ENCODE results near the gene SUSD4.

Gene SUSD4, protein sequence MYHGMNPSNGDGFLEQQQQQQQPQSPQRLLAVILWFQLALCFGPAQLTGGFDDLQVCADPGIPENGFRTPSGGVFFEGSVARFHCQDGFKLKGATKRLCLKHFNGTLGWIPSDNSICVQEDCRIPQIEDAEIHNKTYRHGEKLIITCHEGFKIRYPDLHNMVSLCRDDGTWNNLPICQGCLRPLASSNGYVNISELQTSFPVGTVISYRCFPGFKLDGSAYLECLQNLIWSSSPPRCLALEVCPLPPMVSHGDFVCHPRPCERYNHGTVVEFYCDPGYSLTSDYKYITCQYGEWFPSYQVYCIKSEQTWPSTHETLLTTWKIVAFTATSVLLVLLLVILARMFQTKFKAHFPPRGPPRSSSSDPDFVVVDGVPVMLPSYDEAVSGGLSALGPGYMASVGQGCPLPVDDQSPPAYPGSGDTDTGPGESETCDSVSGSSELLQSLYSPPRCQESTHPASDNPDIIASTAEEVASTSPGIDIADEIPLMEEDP

DNA sequence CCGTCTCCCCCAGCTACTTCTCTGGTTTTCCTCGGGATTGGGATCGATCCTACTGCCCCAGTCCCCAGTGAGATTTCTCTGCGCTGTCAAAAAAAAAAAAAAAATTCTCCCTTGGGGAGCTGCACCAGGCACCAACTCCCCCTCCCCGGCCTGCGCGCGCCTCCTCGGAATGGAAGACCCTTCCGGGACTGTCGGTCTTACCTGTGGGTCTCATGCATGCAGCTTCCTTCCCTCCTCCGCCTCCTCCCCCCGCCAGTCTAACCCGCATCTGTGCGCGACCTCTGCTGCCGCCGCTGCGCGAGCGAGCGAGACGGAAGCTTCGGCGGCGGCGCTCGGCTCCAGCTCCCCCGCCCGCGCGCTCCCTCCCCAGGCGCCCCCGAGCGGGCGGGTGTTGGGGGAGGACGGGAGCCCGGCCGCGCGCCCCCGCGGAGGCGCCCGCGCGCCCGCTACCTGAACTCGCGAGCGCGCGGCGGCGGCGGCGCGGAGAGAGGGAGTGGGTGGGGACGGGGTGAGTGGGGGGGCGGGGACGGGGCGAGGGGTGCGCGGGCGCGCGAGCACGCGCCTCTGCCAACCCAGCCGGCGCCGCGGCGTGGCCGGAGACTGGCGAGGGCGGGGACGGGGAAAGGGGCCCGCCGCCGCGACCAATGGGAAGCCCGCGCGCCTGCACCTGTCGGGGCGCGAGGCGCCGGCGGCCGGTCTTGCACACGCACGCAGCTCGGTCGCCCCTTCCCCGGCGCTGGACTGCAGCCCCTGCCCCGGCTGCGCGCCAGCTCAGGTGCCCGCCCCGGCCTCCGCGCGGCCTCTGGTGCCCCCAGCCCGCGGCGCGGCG, at the start of gene SUSD4:
Gene SUSD4 (minus strand): TSS at position 321 of the 829 bp plus-strand sequence. CDS start 751 bp downstream, outside the sequence.
- TF ChIP-seq, protein P1, sequence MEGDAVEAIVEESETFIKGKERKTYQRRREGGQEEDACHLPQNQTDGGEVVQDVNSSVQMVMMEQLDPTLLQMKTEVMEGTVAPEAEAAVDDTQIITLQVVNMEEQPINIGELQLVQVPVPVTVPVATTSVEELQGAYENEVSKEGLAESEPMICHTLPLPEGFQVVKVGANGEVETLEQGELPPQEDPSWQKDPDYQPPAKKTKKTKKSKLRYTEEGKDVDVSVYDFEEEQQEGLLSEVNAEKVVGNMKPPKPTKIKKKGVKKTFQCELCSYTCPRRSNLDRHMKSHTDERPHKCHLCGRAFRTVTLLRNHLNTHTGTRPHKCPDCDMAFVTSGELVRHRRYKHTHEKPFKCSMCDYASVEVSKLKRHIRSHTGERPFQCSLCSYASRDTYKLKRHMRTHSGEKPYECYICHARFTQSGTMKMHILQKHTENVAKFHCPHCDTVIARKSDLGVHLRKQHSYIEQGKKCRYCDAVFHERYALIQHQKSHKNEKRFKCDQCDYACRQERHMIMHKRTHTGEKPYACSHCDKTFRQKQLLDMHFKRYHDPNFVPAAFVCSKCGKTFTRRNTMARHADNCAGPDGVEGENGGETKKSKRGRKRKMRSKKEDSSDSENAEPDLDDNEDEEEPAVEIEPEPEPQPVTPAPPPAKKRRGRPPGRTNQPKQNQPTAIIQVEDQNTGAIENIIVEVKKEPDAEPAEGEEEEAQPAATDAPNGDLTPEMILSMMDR (IDR thresholded peaks at IDR 0.05; ENCODE audit: borderline replicate concordance, insufficient read depth, low read depth, low read length) = no peak
- no peak within 1 kb of the TSS for H3K4me3 ChIP-seq (ENCODE audit: low read depth, low read length)

DNA sequence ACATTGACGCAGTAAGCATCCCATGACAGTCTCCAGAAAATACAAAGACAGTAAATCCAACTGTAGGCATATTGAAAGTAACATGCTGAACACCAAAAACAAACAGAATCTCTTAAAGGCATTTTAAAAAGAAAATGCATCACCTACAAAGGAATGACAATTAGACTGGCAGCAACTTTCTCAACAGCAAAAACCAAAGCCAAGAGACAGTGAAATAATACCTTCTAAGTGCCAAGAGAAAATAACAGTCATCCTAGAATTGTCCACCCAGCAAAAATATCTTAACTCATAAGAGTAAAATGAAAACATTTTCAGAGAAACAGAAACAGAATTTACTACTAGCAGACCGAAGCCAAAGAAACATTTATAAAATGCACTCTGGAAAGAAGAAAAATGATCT, 49.2 kb upstream of the SUSD4 start:
- TF ChIP-seq, protein P1 (IDR thresholded peaks at IDR 0.05; ENCODE audit: borderline replicate concordance, insufficient read depth, low read depth, low read length) = no peak
- H3K4me3 ChIP-seq (ENCODE audit: low read depth, low read length) = no peak overlapping the region

DNA sequence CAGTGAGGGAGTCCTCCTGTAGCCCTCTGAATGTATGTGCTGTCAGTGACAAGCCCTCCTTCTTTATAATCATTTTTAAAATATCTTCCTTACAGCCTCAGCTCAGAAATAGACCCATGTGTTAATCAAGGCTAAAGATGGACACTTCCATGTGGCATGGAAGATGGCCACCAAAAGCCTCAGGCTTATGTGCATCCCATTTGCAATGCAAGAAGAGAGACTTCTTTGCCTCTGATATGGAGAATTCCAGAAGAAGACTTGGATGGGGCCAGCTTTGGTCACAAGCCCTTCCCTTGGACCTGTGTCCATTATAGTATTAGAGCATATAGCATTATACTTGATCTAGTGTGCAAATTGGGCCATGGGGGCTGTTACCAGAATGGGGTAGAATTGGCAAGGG, 47.7 kb upstream of the SUSD4 start:
- TF ChIP-seq, protein P1 (IDR thresholded peaks at IDR 0.05; ENCODE audit: borderline replicate concordance, insufficient read depth, low read depth, low read length) = no peak
- no peak overlapping the region for H3K4me3 ChIP-seq (ENCODE audit: low read depth, low read length)

DNA sequence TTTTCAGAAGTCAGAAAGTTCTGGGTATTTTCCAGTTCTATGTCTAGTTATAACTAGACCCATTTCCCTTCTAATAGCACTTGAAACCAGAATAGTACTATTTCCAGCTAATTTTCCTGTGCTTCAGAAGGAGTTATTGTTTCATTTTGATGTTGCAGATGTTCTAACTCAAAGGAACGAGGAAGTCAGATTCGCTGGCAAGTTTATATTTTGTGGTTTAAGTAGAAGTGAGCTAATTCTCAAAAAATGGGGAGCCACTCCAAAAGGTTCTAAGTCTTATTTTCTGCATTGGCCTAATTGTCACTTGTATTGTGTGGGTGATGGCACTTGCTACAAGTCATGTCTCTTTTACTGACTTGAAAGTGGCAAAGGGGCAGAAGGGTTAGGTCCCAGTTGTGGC, 47.3 kb upstream of the SUSD4 start:
- H3K4me3 ChIP-seq (ENCODE audit: low read depth, low read length) = no peak overlapping the region
- TF ChIP-seq, protein P1 (IDR thresholded peaks at IDR 0.05; ENCODE audit: borderline replicate concordance, insufficient read depth, low read depth, low read length) = no peak

DNA sequence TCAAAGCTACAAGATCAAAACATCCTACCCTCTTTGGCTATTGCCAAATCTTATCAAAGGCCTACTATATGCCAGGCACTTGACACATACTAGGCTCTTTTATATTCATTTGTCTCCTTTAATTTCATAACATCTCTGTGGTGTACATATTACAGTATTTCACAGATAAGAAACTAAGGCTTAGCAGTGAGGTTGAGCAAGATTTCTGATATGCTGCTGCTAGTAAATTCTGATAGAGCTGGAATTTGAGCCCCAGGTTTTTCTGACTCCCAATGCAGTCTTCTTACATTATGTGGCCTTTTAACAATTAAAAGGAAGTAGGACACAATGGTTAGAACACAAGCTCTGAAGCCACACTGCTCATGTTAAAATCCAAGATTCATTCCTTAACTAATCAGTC, 46.1 kb upstream of the SUSD4 start:
- TF ChIP-seq, protein P1 (IDR thresholded peaks at IDR 0.05; ENCODE audit: borderline replicate concordance, insufficient read depth, low read depth, low read length) = no peak
- H3K4me3 ChIP-seq (ENCODE audit: low read depth, low read length) = no peak overlapping the region

DNA sequence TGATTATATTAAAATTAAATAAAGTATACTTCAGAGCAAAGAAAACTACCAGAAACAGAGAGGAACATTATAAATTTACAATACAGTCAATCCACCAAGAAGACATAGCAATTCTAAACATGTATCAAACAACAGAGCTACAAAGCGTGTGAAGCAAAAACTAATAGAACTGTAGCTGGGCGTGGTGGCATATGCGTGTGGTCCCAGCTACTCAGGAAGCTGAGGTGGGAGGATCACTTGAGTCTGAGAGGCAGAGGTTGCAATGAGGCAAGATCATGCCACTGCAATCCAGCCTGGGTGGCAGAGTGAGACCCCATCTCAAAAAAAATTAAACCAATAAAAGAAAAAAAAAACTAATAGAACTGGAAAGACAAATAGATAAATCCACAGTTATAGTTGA, 41.5 kb upstream of the SUSD4 start:
- no peak overlapping the region for H3K4me3 ChIP-seq (ENCODE audit: low read depth, low read length)
- TF ChIP-seq, protein P1 (IDR thresholded peaks at IDR 0.05; ENCODE audit: borderline replicate concordance, insufficient read depth, low read depth, low read length) = no peak
